ENCODE results near the gene AGXT.

GRCh38 chr2:240884745-240885144 lies 16.1 kb downstream of the AGXT start:
- TF ChIP-seq CTCF (IDR thresholded peaks at IDR 0.05) (no peak), POLR2A (IDR thresholded peaks at IDR 0.05) (no peak), EP300 (IDR thresholded peaks at IDR 0.05) (no peak)
